K562 (cell line): ENCODE results near the gene SMG6. TPM values are rescaled to one million over a fixed set of nuclear protein-coding genes. Genes with fewer than 3 reads are reported as not detected.

Experiments used
- ARID2 ChIP-seq: fragments of 450-650 bp; IDR thresholded peaks from 2 replicates; pipeline ENCODE4 v1.6.1; 2017; ENCODE audit warnings: antibody characterized with exemption, mild to moderate bottlenecking
- FOXA1 ChIP-seq: fragments of 450-650 bp; IDR thresholded peaks from 2 replicates; pipeline ENCODE4 v1.6.1; 2016; ENCODE audit warnings: mild to moderate bottlenecking, borderline replicate concordance
- KLF1 ChIP-seq: fragments of 450-650 bp; IDR thresholded peaks from 2 replicates; pipeline ENCODE4 v1.6.1; 2016; ENCODE audit warnings: missing genetic modification characterization, missing compliant biosample characterization
- MCM5 ChIP-seq: fragments of 450-650 bp; IDR thresholded peaks from 2 replicates; pipeline ENCODE4 v1.6.1; 2016; ENCODE audit warnings: low read depth
- MIER1 ChIP-seq: fragments of 450-650 bp; IDR thresholded peaks from 2 replicates; pipeline ENCODE4 v1.6.1; 2016; ENCODE audit warnings: antibody characterized with exemption, mild to moderate bottlenecking, low read depth
- NONO ChIP-seq, 2 experiments: fragments of 200-400 bp in 1 of 2; fragments of 450-650 bp in 1 of 2; formaldehyde crosslinking in 1 of 2; IDR thresholded peaks; 2 replicates each; pipeline ENCODE4 v1.6.1; 2017; ENCODE audit warnings: low read depth in 2 of 2, mild to moderate bottlenecking in 2 of 2, moderate library complexity in 2 of 2, low read length in 1 of 2
- PRPF4 ChIP-seq: fragments of 200-400 bp; formaldehyde crosslinking; IDR thresholded peaks from one replicate; pipeline ENCODE4 v1.6.1; 2017; ENCODE audit warnings: low read length, low read depth, mild to moderate bottlenecking; ENCODE audit not compliant: insufficient read depth, poor library complexity, severe bottlenecking
- PTRF ChIP-seq: fragments of 450-650 bp; IDR thresholded peaks from 2 replicates; pipeline ENCODE4 v1.6.1; 2016; ENCODE audit warnings: mild to moderate bottlenecking, missing genetic modification characterization, missing compliant biosample characterization
- RNF219 ChIP-seq: fragments of 250-450 bp; sonication (Bioruptor Pico); IDR thresholded peaks from 2 replicates; pipeline ENCODE4 v1.5.0; 2022; ENCODE audit warnings: mild to moderate bottlenecking
- SIRT6 ChIP-seq: IDR thresholded peaks from one replicate; pipeline ENCODE4 v1.6.1; 2012; ENCODE audit warnings: low read depth, mild to moderate bottlenecking, control low read depth, inconsistent platforms, low read length, moderate library complexity
- SNIP1 ChIP-seq: fragments of 450-650 bp; IDR thresholded peaks from 2 replicates; pipeline ENCODE4 v1.7.1; 2017; ENCODE audit warnings: low read depth, mild to moderate bottlenecking
- STAT5B ChIP-seq: fragments of 250-450 bp; sonication (Bioruptor Pico); IDR thresholded peaks from 2 replicates; pipeline ENCODE4 v1.8.0; 2021; ENCODE audit warnings: mild to moderate bottlenecking, inconsistent platforms
- ZBTB26 ChIP-seq: fragments of 450-650 bp; formaldehyde crosslinking; IDR thresholded peaks from 2 replicates; pipeline ENCODE4 v1.4.0; 2022; ENCODE audit warnings: missing genetic modification characterization
- ZC3H11A ChIP-seq: IDR thresholded peaks from 2 replicates; pipeline ENCODE4 v1.6.1; 2012; ENCODE audit warnings: low read depth, low read length, improper control_type of control experiment
- ZNF124 ChIP-seq: sonication (generic); formaldehyde crosslinking; IDR thresholded peaks from 2 replicates; pipeline ENCODE4 v1.8.1; 2022; ENCODE audit warnings: missing genetic modification reagents
- polyA plus RNA-seq, 8 experiments: library from polyadenylated mRNA; depleted of rRNA in 4 of 8; stranded (reverse) in 5 of 8; unstranded in 3 of 8; fragments of >200 nt; fragmentation: Nextera tagmentation in 2 of 8; fragmentation: Illumina TruSeq in 1 of 8; extraction: Ambion mirVana in 2 of 8; extraction: Trizol in 1 of 8; gene quantifications; 2 replicates each; pipeline versions ENCODE4 v1.2.1 to v1.2.3, GENCODE V29; 2011 to 2014; ENCODE audit warnings: inconsistent platforms in 1 of 8, missing spikeins in 1 of 8
- total RNA-seq, 7 experiments: library from RNA; depleted of rRNA in 6 of 7; stranded (reverse); fragments of >200 nt in 6 of 7; fragmentation: Illumina TruSeq in 2 of 7; extraction: Trizol in 2 of 7; gene quantifications; 2 replicates each; pipeline versions ENCODE4 v1.2.1 to v1.2.3, GENCODE V29; 2011 to 2021; ENCODE audit warnings: low replicate concordance in 1 of 7
- TF ChIP-seq, protein P1 (sequence below): fragments of 450-650 bp; formaldehyde crosslinking; IDR thresholded peaks from 2 replicates; pipeline ENCODE4 v1.4.0; 2020; ENCODE audit warnings: mild to moderate bottlenecking, moderate library complexity
- TF ChIP-seq, protein P2 (sequence below): fragments of 250-450 bp; sonication (Bioruptor Pico); IDR thresholded peaks from 2 replicates; pipeline ENCODE4 v1.5.0; 2020; ENCODE audit warnings: mild to moderate bottlenecking
- TF ChIP-seq, protein P3 (sequence below): fragments of 450-650 bp; formaldehyde crosslinking; IDR thresholded peaks from 2 replicates; pipeline ENCODE4 v1.4.0; 2020; ENCODE audit warnings: mild to moderate bottlenecking, mixed read lengths
- TF ChIP-seq, protein P4 (sequence below): sonication (generic); formaldehyde crosslinking; IDR thresholded peaks from 2 replicates; pipeline ENCODE4 v1.8.0; 2022; ENCODE audit warnings: mild to moderate bottlenecking, missing genetic modification reagents

SMG6 gene
- total and polyA plus RNA-seq, 9 of the 15 experiments (the other 6 are each of a cell fraction or from before 2014, with no cell fraction given), result 0.44 to 13.9 (median 6.0) TPM

DNA sequence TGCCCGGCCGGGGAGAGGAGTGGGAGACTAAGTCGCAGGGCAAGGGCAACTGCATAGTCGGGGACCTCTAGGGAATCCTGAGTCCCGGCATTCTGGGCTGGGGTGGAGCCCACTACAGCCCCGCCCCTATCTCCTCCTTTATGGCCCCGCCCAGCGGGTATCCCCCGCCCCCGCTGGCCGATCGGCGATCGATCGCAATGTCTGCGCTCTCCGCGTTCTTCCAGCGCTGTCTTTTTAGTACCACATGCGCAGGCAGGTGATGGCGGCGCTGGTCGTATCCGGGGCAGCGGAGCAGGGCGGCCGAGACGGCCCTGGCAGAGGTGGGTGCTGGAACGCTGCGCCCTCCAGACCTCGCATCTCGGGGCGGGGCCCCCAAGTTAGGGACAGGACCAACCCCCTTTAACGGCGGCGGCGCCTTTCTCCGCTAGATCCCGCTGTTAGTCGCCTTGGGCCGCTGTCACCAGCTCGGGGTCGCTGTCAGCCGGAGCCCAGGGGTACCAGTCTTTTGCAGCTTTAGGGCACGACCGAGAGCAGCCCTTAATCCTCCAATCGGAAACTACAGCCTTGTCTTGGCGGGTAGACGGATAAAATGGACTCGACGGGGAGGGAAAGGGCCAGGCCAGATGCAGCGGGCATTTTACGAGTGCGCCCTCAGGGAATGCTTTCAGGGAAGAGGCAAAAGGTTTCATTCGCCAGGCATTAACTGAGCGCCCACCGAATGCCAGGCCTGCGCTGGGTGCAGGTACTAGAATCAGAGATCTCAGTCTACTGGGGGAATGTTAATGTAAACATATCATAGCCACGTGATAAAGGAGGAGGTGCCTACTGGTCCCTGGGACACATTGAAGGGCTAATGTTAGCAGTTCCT is 273.4 kb downstream of the SMG6 start, which contains the start of gene DPH1 (continued):
- TF ChIP-seq NONO (IDR thresholded peaks at IDR 0.05; ENCODE audit: low read depth in 2 of 2, low read length in 1 of 2) (no peak), KLF1 (no peak), ZC3H11A (no peak), MCM5 (no peak), MIER1 (no peak), PTRF (no peak), SIRT6 (no peak), ZNF124 (CRISPR knock-in tag) (no peak), RNF219 (CRISPR knock-in tag) (no peak), ZBTB26 (CRISPR knock-in tag) (no peak), PRPF4 (no peak), STAT5B (no peak), FOXA1 (no peak), SNIP1 (no peak), ARID2 (no peak)
- TF ChIP-seq, protein P1, sequence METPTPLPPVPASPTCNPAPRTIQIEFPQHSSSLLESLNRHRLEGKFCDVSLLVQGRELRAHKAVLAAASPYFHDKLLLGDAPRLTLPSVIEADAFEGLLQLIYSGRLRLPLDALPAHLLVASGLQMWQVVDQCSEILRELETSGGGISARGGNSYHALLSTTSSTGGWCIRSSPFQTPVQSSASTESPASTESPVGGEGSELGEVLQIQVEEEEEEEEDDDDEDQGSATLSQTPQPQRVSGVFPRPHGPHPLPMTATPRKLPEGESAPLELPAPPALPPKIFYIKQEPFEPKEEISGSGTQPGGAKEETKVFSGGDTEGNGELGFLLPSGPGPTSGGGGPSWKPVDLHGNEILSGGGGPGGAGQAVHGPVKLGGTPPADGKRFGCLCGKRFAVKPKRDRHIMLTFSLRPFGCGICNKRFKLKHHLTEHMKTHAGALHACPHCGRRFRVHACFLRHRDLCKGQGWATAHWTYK, result peak; percentile 80; the same call in 1 of the 2 replicates
- TF ChIP-seq, protein P2, sequence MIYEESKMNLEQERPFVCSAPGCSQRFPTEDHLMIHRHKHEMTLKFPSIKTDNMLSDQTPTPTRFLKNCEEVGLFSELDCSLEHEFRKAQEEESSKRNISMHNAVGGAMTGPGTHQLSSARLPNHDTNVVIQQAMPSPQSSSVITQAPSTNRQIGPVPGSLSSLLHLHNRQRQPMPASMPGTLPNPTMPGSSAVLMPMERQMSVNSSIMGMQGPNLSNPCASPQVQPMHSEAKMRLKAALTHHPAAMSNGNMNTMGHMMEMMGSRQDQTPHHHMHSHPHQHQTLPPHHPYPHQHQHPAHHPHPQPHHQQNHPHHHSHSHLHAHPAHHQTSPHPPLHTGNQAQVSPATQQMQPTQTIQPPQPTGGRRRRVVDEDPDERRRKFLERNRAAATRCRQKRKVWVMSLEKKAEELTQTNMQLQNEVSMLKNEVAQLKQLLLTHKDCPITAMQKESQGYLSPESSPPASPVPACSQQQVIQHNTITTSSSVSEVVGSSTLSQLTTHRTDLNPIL (CRISPR knock-in tag), result no peak
- TF ChIP-seq, protein P3, sequence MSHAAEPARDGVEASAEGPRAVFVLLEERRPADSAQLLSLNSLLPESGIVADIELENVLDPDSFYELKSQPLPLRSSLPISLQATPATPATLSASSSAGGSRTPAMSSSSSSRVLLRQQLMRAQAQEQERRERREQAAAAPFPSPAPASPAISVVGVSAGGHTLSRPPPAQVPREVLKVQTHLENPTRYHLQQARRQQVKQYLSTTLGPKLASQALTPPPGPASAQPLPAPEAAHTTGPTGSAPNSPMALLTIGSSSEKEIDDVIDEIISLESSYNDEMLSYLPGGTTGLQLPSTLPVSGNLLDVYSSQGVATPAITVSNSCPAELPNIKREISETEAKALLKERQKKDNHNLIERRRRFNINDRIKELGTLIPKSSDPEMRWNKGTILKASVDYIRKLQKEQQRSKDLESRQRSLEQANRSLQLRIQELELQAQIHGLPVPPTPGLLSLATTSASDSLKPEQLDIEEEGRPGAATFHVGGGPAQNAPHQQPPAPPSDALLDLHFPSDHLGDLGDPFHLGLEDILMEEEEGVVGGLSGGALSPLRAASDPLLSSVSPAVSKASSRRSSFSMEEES (CRISPR knock-in tag), result no peak
- TF ChIP-seq, protein P4, sequence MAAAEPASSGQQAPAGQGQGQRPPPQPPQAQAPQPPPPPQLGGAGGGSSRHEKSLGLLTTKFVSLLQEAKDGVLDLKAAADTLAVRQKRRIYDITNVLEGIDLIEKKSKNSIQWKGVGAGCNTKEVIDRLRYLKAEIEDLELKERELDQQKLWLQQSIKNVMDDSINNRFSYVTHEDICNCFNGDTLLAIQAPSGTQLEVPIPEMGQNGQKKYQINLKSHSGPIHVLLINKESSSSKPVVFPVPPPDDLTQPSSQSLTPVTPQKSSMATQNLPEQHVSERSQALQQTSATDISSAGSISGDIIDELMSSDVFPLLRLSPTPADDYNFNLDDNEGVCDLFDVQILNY (CRISPR knock-in tag), result no peak
